Measurements from ENCODE around the gene CNOT6L.

Gene CNOT6L

GRCh38 chr4:77844363-77844762 is 25.2 kb upstream of the CNOT6L start:
- no peak for DNase-seq (ENCODE audit: low read depth)
- no peak overlapping the region for H3K4me3 ChIP-seq (ENCODE audit: low read depth, low read length)
- in situ Hi-C loops (cut with HindIII; ENCODE audit: low sequenced_read_pairs), result no loop called here
- TF ChIP-seq, protein P1, sequence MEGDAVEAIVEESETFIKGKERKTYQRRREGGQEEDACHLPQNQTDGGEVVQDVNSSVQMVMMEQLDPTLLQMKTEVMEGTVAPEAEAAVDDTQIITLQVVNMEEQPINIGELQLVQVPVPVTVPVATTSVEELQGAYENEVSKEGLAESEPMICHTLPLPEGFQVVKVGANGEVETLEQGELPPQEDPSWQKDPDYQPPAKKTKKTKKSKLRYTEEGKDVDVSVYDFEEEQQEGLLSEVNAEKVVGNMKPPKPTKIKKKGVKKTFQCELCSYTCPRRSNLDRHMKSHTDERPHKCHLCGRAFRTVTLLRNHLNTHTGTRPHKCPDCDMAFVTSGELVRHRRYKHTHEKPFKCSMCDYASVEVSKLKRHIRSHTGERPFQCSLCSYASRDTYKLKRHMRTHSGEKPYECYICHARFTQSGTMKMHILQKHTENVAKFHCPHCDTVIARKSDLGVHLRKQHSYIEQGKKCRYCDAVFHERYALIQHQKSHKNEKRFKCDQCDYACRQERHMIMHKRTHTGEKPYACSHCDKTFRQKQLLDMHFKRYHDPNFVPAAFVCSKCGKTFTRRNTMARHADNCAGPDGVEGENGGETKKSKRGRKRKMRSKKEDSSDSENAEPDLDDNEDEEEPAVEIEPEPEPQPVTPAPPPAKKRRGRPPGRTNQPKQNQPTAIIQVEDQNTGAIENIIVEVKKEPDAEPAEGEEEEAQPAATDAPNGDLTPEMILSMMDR (IDR thresholded peaks at IDR 0.05; ENCODE audit: low read depth, low read length, missing control alignments), result no peak

GRCh38 chr4:77843628-77844027 is 24.5 kb upstream of the CNOT6L start:
- in situ Hi-C loops (cut with HindIII; ENCODE audit: low sequenced_read_pairs), result no loop called here
- no peak for DNase-seq (ENCODE audit: low read depth)
- TF ChIP-seq, protein P1 (IDR thresholded peaks at IDR 0.05; ENCODE audit: low read depth, low read length, missing control alignments), result no peak
- H3K4me3 ChIP-seq (ENCODE audit: low read depth, low read length), result no peak overlapping the region

- no peak overlapping the region for H3K4me3 ChIP-seq (ENCODE audit: low read depth, low read length)
- no peak for DNase-seq (ENCODE audit: low read depth)
- TF ChIP-seq, protein P1 (IDR thresholded peaks at IDR 0.05; ENCODE audit: low read depth, low read length, missing control alignments), result no peak
- in situ Hi-C loops (cut with HindIII; ENCODE audit: low sequenced_read_pairs), result no loop called here
Observed at GRCh38 chr4:77834403-77834802, 15.2 kb upstream of the CNOT6L start.

DNA sequence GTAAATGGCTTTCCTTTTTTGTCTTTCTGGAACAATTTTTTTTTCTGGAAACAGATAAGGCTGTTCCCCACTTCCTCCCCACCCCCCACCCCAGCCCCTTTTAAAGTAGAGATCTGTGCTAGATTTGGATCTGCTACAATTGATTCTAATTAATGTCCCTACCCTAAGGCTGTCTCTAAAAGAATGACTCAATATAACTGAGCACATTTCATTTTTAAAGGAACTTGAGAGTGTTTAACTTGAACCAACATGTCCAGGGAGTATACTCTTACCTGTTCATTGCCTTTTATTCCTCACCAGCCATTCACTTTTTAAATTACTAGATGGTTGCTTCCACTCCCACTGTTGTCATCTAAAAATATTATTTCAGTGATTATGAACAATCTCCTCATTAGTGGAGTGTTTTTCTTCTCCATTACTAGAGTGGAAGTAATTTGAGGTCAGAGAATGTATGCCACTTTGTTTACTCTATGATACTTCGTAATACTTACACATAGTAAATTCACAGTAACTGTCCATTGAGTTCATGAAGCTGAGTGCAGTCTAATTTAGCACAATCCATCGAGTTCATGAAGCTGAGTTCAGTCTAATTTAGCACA is 14.1 kb upstream of the CNOT6L start:
- TF ChIP-seq, protein P1 (IDR thresholded peaks at IDR 0.05; ENCODE audit: low read depth, low read length, missing control alignments), result no peak
- H3K4me3 ChIP-seq (ENCODE audit: low read depth, low read length), result no peak overlapping the region
- DNase-seq (ENCODE audit: low read depth), result no peak
- in situ Hi-C loops (cut with HindIII; ENCODE audit: low sequenced_read_pairs), result no loop called here

DNA sequence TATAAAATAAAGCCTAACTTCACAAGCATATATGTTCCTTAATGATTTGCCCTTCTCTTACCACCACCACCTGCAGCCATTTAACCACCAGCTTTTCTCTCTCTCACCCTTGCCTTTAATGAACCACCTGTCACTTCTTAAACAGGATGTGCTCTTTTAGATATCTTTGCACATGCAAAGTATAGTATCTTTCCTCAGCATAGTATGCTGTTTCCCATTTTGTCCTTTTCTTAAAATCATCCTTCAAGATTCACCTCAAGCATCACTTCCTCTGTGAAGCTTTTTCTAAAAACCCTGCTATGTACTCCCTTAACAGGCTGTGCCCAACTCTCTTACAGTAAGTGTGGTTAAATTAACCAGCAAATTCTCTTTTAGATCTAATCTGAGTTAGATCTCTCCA is 8.2 kb upstream of the CNOT6L start:
- in situ Hi-C loops (cut with HindIII; ENCODE audit: low sequenced_read_pairs), result no loop called here

GRCh38 chr4:77826275-77826674 is 7.1 kb upstream of the CNOT6L start:
- TF ChIP-seq, protein P1 (IDR thresholded peaks at IDR 0.05; ENCODE audit: low read depth, low read length, missing control alignments), result no peak
- no peak overlapping the region for H3K4me3 ChIP-seq (ENCODE audit: low read depth, low read length)
- DNase-seq (ENCODE audit: low read depth), result no peak
- in situ Hi-C loops (cut with HindIII; ENCODE audit: low sequenced_read_pairs), result no loop called here

More for the DNA sequence above, 8.2 kb upstream of the CNOT6L start:
- DNase-seq (ENCODE audit: low read depth), result no peak
- no peak overlapping the region for H3K4me3 ChIP-seq (ENCODE audit: low read depth, low read length)
- TF ChIP-seq, protein P1 (IDR thresholded peaks at IDR 0.05; ENCODE audit: low read depth, low read length, missing control alignments), result no peak
